Right lobe of liver (tissue), 6 donors: Measurements from ENCODE around the gene BRD2. TPM values are rescaled to one million over a fixed set of nuclear protein-coding genes. Genes with fewer than 3 reads are reported as not detected.
A peak's percentile ranks its signal among the peaks of the same experiment; 100 is the strongest.

Source experiments
- ATAC-seq, 4 donors: fragments of 200-7000 bp; cut with Tn5 transposase; one replicate each; pipeline ENCODE4 v1.9.1; 2020; ENCODE audit warnings: mild to moderate bottlenecking in 4 of 4, moderate library complexity in 4 of 4
- DNase-seq, 3 donors: peaks; one replicate each; pipeline ENCODE4 v3.0.0-alpha.2; 2020
- H3K27ac ChIP-seq, 3 donors: fragments of 200-600 bp; one replicate each; pipeline ENCODE4 v1.8.0; 2022
- H3K27me3 ChIP-seq, 2 donors: fragments of 200-600 bp; one replicate each; pipeline ENCODE4 v1.8.0; 2022
- H3K36me3 ChIP-seq, 4 donors: fragments of 200-600 bp; sonication (generic) in 1 of 4; one replicate each; pipeline versions ENCODE4 v1.5.1 to v1.8.0; 2017 to 2022; ENCODE audit warnings: control low read depth in 1 of 4
- H3K4me1 ChIP-seq, 4 donors: fragments of 200-600 bp; sonication (generic) in 1 of 4; one replicate each; pipeline versions ENCODE4 v1.5.1 to v1.8.0; 2017 to 2022; ENCODE audit warnings: control low read depth in 1 of 4
- H3K4me3 ChIP-seq, 3 donors: fragments of 200-600 bp; one replicate each; pipeline ENCODE4 v1.8.0; 2022
- H3K9me3 ChIP-seq, 4 donors: fragments of 200-600 bp; sonication (generic) in 1 of 4; one replicate each; pipeline versions ENCODE4 v1.5.1 to v1.8.0; 2017 to 2022; ENCODE audit warnings: control low read depth in 1 of 4
- CTCF ChIP-seq, 4 donors: fragments of 200-600 bp in 3 of 4; fragments of 450-650 bp in 1 of 4; IDR thresholded peaks; one replicate each; pipeline versions ENCODE4 v1.5.1 to v1.8.0; 2016 to 2022; ENCODE audit warnings: antibody characterized with exemption in 4 of 4, mild to moderate bottlenecking in 2 of 4
- POLR2A ChIP-seq: fragments of 450-650 bp; IDR thresholded peaks from one replicate; pipeline ENCODE4 v1.6.1; 2017; ENCODE audit warnings: antibody characterized with exemption, mild to moderate bottlenecking
- WGBS: methylation state at CpG from one replicate; pipeline ENCODE4 v1.1.6; 2018; ENCODE audit warnings: low coverage, low lambda C conversion rate; ENCODE audit not compliant: insufficient coverage; ENCODE audit errors: missing lambda C conversion rate; 5-methylcytosine and 5-hydroxymethylcytosine counted together
- intact Hi-C, 2 donors: fragments of 100-400 bp; cut with DNase I; formaldehyde crosslinking; loops; one replicate each; pipeline versions ENCODE4 v1.11.2 to v1.14.1; 2022
- total RNA-seq, 6 experiments: library from RNA; depleted of rRNA in 2 of 6; stranded (reverse); fragments of >200 nt in 2 of 6; fragmentation: NEBNext Ultra II Directional in 3 of 6; extraction: Animal tissue kit (Norgen Biotek cat#: 25700) in 3 of 6; gene quantifications; one replicate each; pipeline versions ENCODE4 v1.1.0 to v1.2.4, GENCODE V29; 2016 to 2023
- donor health status: DM: no; HTN: yes; CAD: no.
- donor health status: DM: no; HTN: no; CAD: no.
- donor health status: DM: no; HTN: no; CAD: no.
- donor health status: DM: no; HTN: yes; CAD: no.
- donor health status: DM: no; HTN: yes; CAD: no.

The BRD2 gene
- total RNA-seq, 6 experiments from 2014 or later, result 66.3 to 111 (median 73.7) TPM

- no peak for DNase-seq
- intact Hi-C loops, result loop anchor here in 1 of 2 donors (5.0 kb wide), 1 partner anchor 74 kb away; no protein-coding TSS in a partner anchor
- TF ChIP-seq POLR2A (no peak), CTCF (IDR thresholded peaks at IDR 0.05) (no peak)
- 86% methylated on average over 14 of the region's 26 CpGs for WGBS
- no peaks in the 10 kb centered on the region for H3K4me1 ChIP-seq
- H3K36me3 ChIP-seq, result no peaks in the 10 kb centered on the region
- no peak for ATAC-seq
- H3K27ac ChIP-seq, result no peak overlapping the region
- H3K9me3 ChIP-seq, result no peaks in the 10 kb centered on the region
- no peaks in the 10 kb centered on the region for H3K27me3 ChIP-seq
- no peak overlapping the region for H3K4me3 ChIP-seq
These were observed 39.5 kb downstream of the BRD2 start for GRCh38 chr6:33007831-33008400.

GRCh38 chr6:33008944-33009861 is 40.8 kb downstream of the BRD2 start, which contains the start of gene HLA-DOA:
HLA-DOA (minus strand) TSS chr6:33009591.
- Histone ChIP-seq H3K36me3 (no peaks in the 10 kb centered on the region), H3K4me3 (peak within 1 kb of the TSS in 1 of 3 donors; percentile 16), H3K4me1 (no peaks in the 10 kb centered on the region), H3K9me3 (no peaks in the 10 kb centered on the region), H3K27ac (no peak within 1 kb of the TSS), H3K27me3 (peaks cover 0 to 2% of the 10 kb centered on the region in 2 donors)
- intact Hi-C loops, result loop anchor here in 1 of 2 donors (5.0 kb wide), 1 partner anchor 73 kb away; no protein-coding TSS in a partner anchor
- no peak for TF ChIP-seq POLR2A
- no peak for TF ChIP-seq CTCF (IDR thresholded peaks at IDR 0.05)
- DNase-seq, result no peak
- WGBS, result 20% methylated on average over 23 of the region's 24 CpGs
- peak; percentile 53 to 74 (median 61) for ATAC-seq

GRCh38 chr6:33010356-33010755 is 42.0 kb downstream of the BRD2 start:
- Histone ChIP-seq H3K27ac (no peak overlapping the region), H3K4me3 (no peak overlapping the region), H3K36me3 (no peaks in the 10 kb centered on the region), H3K27me3 (peaks cover 0 to 2% of the 10 kb centered on the region in 2 donors), H3K4me1 (no peaks in the 10 kb centered on the region), H3K9me3 (no peaks in the 10 kb centered on the region)
- no peak for ATAC-seq
- no peak for TF ChIP-seq CTCF (IDR thresholded peaks at IDR 0.05)
- TF ChIP-seq POLR2A, result no peak
- intact Hi-C loops, result loop anchor here in 1 of 2 donors (5.0 kb wide), 1 partner anchor 72 kb away; no protein-coding TSS in a partner anchor
- WGBS, result 43% methylated on average over 4 of the region's 7 CpGs
- no peak for DNase-seq

GRCh38 chr6:33013608-33014007 is 45.2 kb downstream of the BRD2 start:
- ATAC-seq, result no peak
- Histone ChIP-seq H3K9me3 (no peaks in the 10 kb centered on the region), H3K27me3 (peaks cover 0 to 2% of the 10 kb centered on the region in 2 donors), H3K4me3 (no peak overlapping the region), H3K27ac (no peak overlapping the region), H3K36me3 (no peaks in the 10 kb centered on the region), H3K4me1 (no peaks in the 10 kb centered on the region)
- 33% methylated on average over 3 of the region's 4 CpGs for WGBS
- no peak for DNase-seq
- TF ChIP-seq POLR2A, result no peak
- no peak for TF ChIP-seq CTCF (IDR thresholded peaks at IDR 0.05)
- intact Hi-C loops, result loop anchor here in 1 of 2 donors (5.0 kb wide), 1 partner anchor 69 kb away; no protein-coding TSS in a partner anchor
